ENCODE results near the gene SEMA5A. TPM values are rescaled to one million over a fixed set of nuclear protein-coding genes. Genes with fewer than 3 reads are reported as not detected.

SEMA5A gene
- polyA plus RNA-seq, 1 donor from 2014 or later = 3.2 TPM

GRCh38 chr5:9324348-9325077 is 221.4 kb downstream of the SEMA5A start:
- Histone ChIP-seq H3K27me3 (ENCODE audit: insufficient read depth, low read depth, low read length) (no peaks in the 10 kb centered on the region), H3K9me3 (ENCODE audit: low read length) (no peaks in the 10 kb centered on the region), H3K27ac (ENCODE audit: low read length) (no peak overlapping the region), H3K79me2 (replicated peaks; ENCODE audit: insufficient read depth, low read length) (no peaks in the 10 kb centered on the region), H3K9me2 (ENCODE audit: insufficient read depth, low read length) (no peaks in the 10 kb centered on the region), H3K9ac (ENCODE audit: low read length) (no peak overlapping the region), H3F3A (ENCODE audit: insufficient read depth, low read length, poor library complexity, severe bottlenecking) (no peaks in the 10 kb centered on the region), H3K36me3 (ENCODE audit: insufficient read depth, low read length) (no peaks in the 10 kb centered on the region), H4K20me1 (ENCODE audit: insufficient read depth) (no peaks in the 10 kb centered on the region), H2AFZ (ENCODE audit: low read depth, low read length) (no peak overlapping the region), H3K4me2 (ENCODE audit: low read length) (no peak overlapping the region), H3K4me3 (ENCODE audit: low read length) (no peak overlapping the region)
- TF ChIP-seq EZH2 (IDR thresholded peaks at IDR 0.05; ENCODE audit: borderline replicate concordance, insufficient read depth, low read length, poor library complexity, severe bottlenecking) (no peak), TAF1 (IDR thresholded peaks at IDR 0.05; ENCODE audit: low read depth) (no peak)

- Histone ChIP-seq H3K79me2 (replicated peaks; ENCODE audit: insufficient read depth, low read length) (no peaks in the 10 kb centered on the region), H3K4me2 (ENCODE audit: low read length) (no peak overlapping the region), H4K20me1 (ENCODE audit: insufficient read depth) (no peaks in the 10 kb centered on the region)
Measured at GRCh38 chr5:9320652-9321051, 225.2 kb downstream of the SEMA5A start.

More at GRCh38 chr5:9320652-9321051, 225.2 kb downstream of the SEMA5A start:
- no peaks in the 10 kb centered on the region for H3F3A ChIP-seq (ENCODE audit: insufficient read depth, low read length, poor library complexity, severe bottlenecking)
- no peak overlapping the region for H3K27ac ChIP-seq (ENCODE audit: low read length)
- no peak for TF ChIP-seq MXI1 (conservative IDR thresholded peaks at IDR 0.05; ENCODE audit: poor library complexity, severe bottlenecking)
- no peak for TF ChIP-seq RAD21 (conservative IDR thresholded peaks at IDR 0.05)
- no peak for TF ChIP-seq EP300 (conservative IDR thresholded peaks at IDR 0.05; ENCODE audit: poor library complexity, severe bottlenecking)
- no peak for TF ChIP-seq EZH2 (IDR thresholded peaks at IDR 0.05; ENCODE audit: borderline replicate concordance, insufficient read depth, low read length, poor library complexity, severe bottlenecking)
- no peak for TF ChIP-seq REST (IDR thresholded peaks at IDR 0.05; ENCODE audit: borderline replicate concordance)
- TF ChIP-seq CTCF (IDR thresholded peaks at IDR 0.05; ENCODE audit: poor library complexity, severe bottlenecking) = no peak
- TF ChIP-seq POLR2AphosphoS5 (IDR thresholded peaks at IDR 0.05) = no peak
- no peak for TF ChIP-seq TAF1 (IDR thresholded peaks at IDR 0.05; ENCODE audit: low read depth)
- no peak for TF ChIP-seq SMC3 (conservative IDR thresholded peaks at IDR 0.05; ENCODE audit: poor library complexity)
- H3K9ac ChIP-seq (ENCODE audit: low read length) = no peak overlapping the region
- no peak overlapping the region for H2AFZ ChIP-seq (ENCODE audit: low read depth, low read length)
- no peaks in the 10 kb centered on the region for H3K27me3 ChIP-seq (ENCODE audit: insufficient read depth, low read depth, low read length)
- H3K4me3 ChIP-seq (ENCODE audit: low read length) = no peak overlapping the region
- no peaks in the 10 kb centered on the region for H3K9me3 ChIP-seq (ENCODE audit: low read length)
- H3K36me3 ChIP-seq (ENCODE audit: insufficient read depth, low read length) = no peaks in the 10 kb centered on the region
- no peaks in the 10 kb centered on the region for H3K9me2 ChIP-seq (ENCODE audit: insufficient read depth, low read length)
